Measurements from ENCODE around the gene CAMSAP1. TPM values are rescaled to one million over a fixed set of nuclear protein-coding genes. Genes with fewer than 3 reads are reported as not detected.

CAMSAP1 gene
- total and polyA plus RNA-seq, 5 experiments from 2014 or later, result 0.61 to 32.0 (median 2.4) TPM

- no peak for DNase-seq
- POLR2A ChIA-PET, result no interaction called here
- no peak overlapping the region for H3K27ac Mint-ChIP-seq
- peaks cover 0 to 5% (median 0%) of the 10 kb centered on the region in 5 donors for H3K27me3 Mint-ChIP-seq
- no peaks in the 10 kb centered on the region for H3K4me1 Mint-ChIP-seq
- no peak overlapping the region for H3K4me3 Mint-ChIP-seq
- no peak for ATAC-seq
- no peaks in the 10 kb centered on the region for H3K36me3 Mint-ChIP-seq
- no peaks in the 10 kb centered on the region for H3K9me3 Mint-ChIP-seq
Observed at GRCh38 chr9:135778421-135778820, 128.9 kb downstream of the CAMSAP1 start.

- DNase-seq (no peak), ATAC-seq (no peak)
- peaks cover 0 to 2% (median 0%) of the 10 kb centered on the region in 5 donors for H3K27me3 Mint-ChIP-seq
- no peaks in the 10 kb centered on the region for H3K9me3 Mint-ChIP-seq
- POLR2A ChIA-PET, result no interaction called here
- H3K4me1 Mint-ChIP-seq, result no peaks in the 10 kb centered on the region
- no peak overlapping the region for H3K4me3 Mint-ChIP-seq
- H3K36me3 Mint-ChIP-seq, result no peaks in the 10 kb centered on the region
- H3K27ac Mint-ChIP-seq, result no peak overlapping the region
Observed at GRCh38 chr9:135777623-135778177, 129.6 kb downstream of the CAMSAP1 start.

- Mint-ChIP-seq H3K9me3 (no peaks in the 10 kb centered on the region), H3K27ac (peak overlapping the region in 1 of 10 donors; percentile 62), H3K4me3 (no peak overlapping the region), H3K27me3 (peaks cover 0 to 2% (median 0%) of the 10 kb centered on the region in 5 donors), H3K4me1 (no peaks in the 10 kb centered on the region), H3K36me3 (no peaks in the 10 kb centered on the region)
- POLR2A ChIA-PET, result no interaction called here
- ATAC-seq (no peak), DNase-seq (peak in 1 of 10 donors; percentile 17)
Observed at GRCh38 chr9:135776893-135777622, 130.3 kb downstream of the CAMSAP1 start.

GRCh38 chr9:135775911-135776310 is 131.4 kb downstream of the CAMSAP1 start:
- no peak overlapping the region for H3K27ac Mint-ChIP-seq
- POLR2A ChIA-PET, result no interaction called here

GRCh38 chr9:135774794-135775525 is 132.4 kb downstream of the CAMSAP1 start:
- no peak overlapping the region for H3K4me3 Mint-ChIP-seq
- ATAC-seq (no peak), DNase-seq (no peak)
- no peaks in the 10 kb centered on the region for H3K4me1 Mint-ChIP-seq
- H3K9me3 Mint-ChIP-seq, result no peaks in the 10 kb centered on the region
- H3K36me3 Mint-ChIP-seq, result no peaks in the 10 kb centered on the region
- POLR2A ChIA-PET, result no interaction called here
- H3K27ac Mint-ChIP-seq, result no peak overlapping the region
- peaks cover 0 to 2% (median 0%) of the 10 kb centered on the region in 5 donors for H3K27me3 Mint-ChIP-seq

More at GRCh38 chr9:135775911-135776310, 131.4 kb downstream of the CAMSAP1 start:
- ATAC-seq, result no peak
- Mint-ChIP-seq H3K9me3 (no peaks in the 10 kb centered on the region), H3K4me3 (no peak overlapping the region), H3K4me1 (no peaks in the 10 kb centered on the region), H3K27me3 (peaks cover 0 to 2% (median 0%) of the 10 kb centered on the region in 5 donors), H3K36me3 (no peaks in the 10 kb centered on the region)
- no peak for DNase-seq

- Mint-ChIP-seq H3K4me3 (no peak overlapping the region), H3K27me3 (peaks cover 0 to 2% (median under 1%) of the 10 kb centered on the region in 5 donors), H3K36me3 (no peaks in the 10 kb centered on the region), H3K9me3 (peaks cover 0 to 1% (median 0%) of the 10 kb centered on the region in 9 donors), H3K4me1 (peaks cover 0 to under 1% (median 0%) of the 10 kb centered on the region in 4 donors), H3K27ac (no peak overlapping the region)
- POLR2A ChIA-PET, result no interaction called here
- DNase-seq (no peak), ATAC-seq (no peak)
Observed at GRCh38 chr9:135774239-135774747, 133.1 kb downstream of the CAMSAP1 start.

- ATAC-seq, result no peak
- no peak for DNase-seq
- H3K36me3 Mint-ChIP-seq, result no peaks in the 10 kb centered on the region
- peaks cover 0 to 3% (median 0%) of the 10 kb centered on the region in 4 donors for H3K4me1 Mint-ChIP-seq
- H3K9me3 Mint-ChIP-seq, result peaks cover 0 to 7% (median 0%) of the 10 kb centered on the region in 9 donors
- POLR2A ChIA-PET, result no interaction called here
- peaks cover 0 to 6% (median 2%) of the 10 kb centered on the region in 5 donors for H3K27me3 Mint-ChIP-seq
- H3K4me3 Mint-ChIP-seq, result no peak overlapping the region
- no peak overlapping the region for H3K27ac Mint-ChIP-seq
Observed at GRCh38 chr9:135773530-135774238, 133.7 kb downstream of the CAMSAP1 start.

- H3K27me3 Mint-ChIP-seq, result peaks cover 0 to 6% (median 2%) of the 10 kb centered on the region in 5 donors
- peaks cover 0 to 7% (median 0%) of the 10 kb centered on the region in 9 donors for H3K9me3 Mint-ChIP-seq
- DNase-seq (no peak), ATAC-seq (no peak)
- POLR2A ChIA-PET, result no interaction called here
- H3K4me3 Mint-ChIP-seq, result no peak overlapping the region
- peaks cover 0 to 3% (median 0%) of the 10 kb centered on the region in 4 donors for H3K4me1 Mint-ChIP-seq
- H3K36me3 Mint-ChIP-seq, result no peaks in the 10 kb centered on the region
- H3K27ac Mint-ChIP-seq, result peak overlapping the region in 1 of 10 donors; percentile 34
Observed at GRCh38 chr9:135772702-135773493, 134.4 kb downstream of the CAMSAP1 start.

- H3K4me3 Mint-ChIP-seq, result no peak overlapping the region
- no peak for ATAC-seq
- no peaks in the 10 kb centered on the region for H3K36me3 Mint-ChIP-seq
- peaks cover 0 to 7% (median 0%) of the 10 kb centered on the region in 9 donors for H3K9me3 Mint-ChIP-seq
- H3K27ac Mint-ChIP-seq, result no peak overlapping the region
- peaks cover 0 to 6% (median 2%) of the 10 kb centered on the region in 5 donors for H3K27me3 Mint-ChIP-seq
- POLR2A ChIA-PET, result no interaction called here
- DNase-seq, result no peak
- peaks cover 0 to 3% (median 0%) of the 10 kb centered on the region in 4 donors for H3K4me1 Mint-ChIP-seq
Observed at GRCh38 chr9:135772056-135772646, 135.2 kb downstream of the CAMSAP1 start.

- Mint-ChIP-seq H3K9me3 (peaks cover 0 to 10% (median 0%) of the 10 kb centered on the region in 9 donors), H3K4me3 (no peak overlapping the region)
Observed at GRCh38 chr9:135771401-135772051, 135.8 kb downstream of the CAMSAP1 start.

GRCh38 chr9:135770771-135771170 is 136.6 kb downstream of the CAMSAP1 start:
- H3K9me3 Mint-ChIP-seq, result peaks cover 0 to 18% (median 0%) of the 10 kb centered on the region in 9 donors
- POLR2A ChIA-PET, result no interaction called here
- H3K4me3 Mint-ChIP-seq, result no peak overlapping the region
- ATAC-seq (no peak), DNase-seq (no peak)
- peaks cover 0 to 6% (median 0%) of the 10 kb centered on the region in 3 donors for H3K36me3 Mint-ChIP-seq
- peaks cover 0 to 3% (median 0%) of the 10 kb centered on the region in 4 donors for H3K4me1 Mint-ChIP-seq
- H3K27me3 Mint-ChIP-seq, result peaks cover 0 to 6% (median 2%) of the 10 kb centered on the region in 5 donors
- H3K27ac Mint-ChIP-seq, result no peak overlapping the region

More at GRCh38 chr9:135771401-135772051, 135.8 kb downstream of the CAMSAP1 start:
- Mint-ChIP-seq H3K36me3 (no peaks in the 10 kb centered on the region), H3K27ac (no peak overlapping the region), H3K27me3 (peaks cover 0 to 6% (median 2%) of the 10 kb centered on the region in 5 donors), H3K4me1 (peaks cover 0 to 3% (median 0%) of the 10 kb centered on the region in 4 donors)
- ATAC-seq (no peak), DNase-seq (no peak)
- POLR2A ChIA-PET, result no interaction called here

All from naive thymus-derived CD8-positive, alpha-beta T cell (primary cell).